ENCODE measurements around the gene RIMS4. TPM values are rescaled to one million over a fixed set of nuclear protein-coding genes. Genes with fewer than 3 reads are reported as not detected.

Gene RIMS4
- not detected for polyA plus RNA-seq (2013)

GRCh38 chr20:44810391-44811149, at the start of gene RIMS4:
TSS of gene RIMS4 (minus strand) at chr20:44810546. CDS start at chr20:44810271, 275 bp downstream.
- ChIA-PET CTCF (no interaction called here), POLR2A (no interaction called here)
- Histone ChIP-seq H3K4me1 (ENCODE audit: control extremely low read depth in 1 of 4, control insufficient read depth in 4 of 4, insufficient read depth in 4 of 4, low read length in 3 of 4) (peaks cover 0 to 10% (median 5%) of the 10 kb centered on the region in 4 experiments), H3K27ac (ENCODE audit: insufficient read depth in 1 of 2, low read depth in 1 of 2, low read length in 2 of 2, poor library complexity in 1 of 2, severe bottlenecking in 2 of 2) (no peak within 1 kb of the TSS), H3K36me3 (ENCODE audit: control insufficient read depth in 4 of 4, insufficient read depth in 4 of 4, low read length in 3 of 4) (no peaks in the 10 kb centered on the region), H3K27me3 (replicated peaks in 2 of 5; ENCODE audit: control insufficient read depth in 4 of 5, insufficient read depth in 5 of 5, low read length in 4 of 5) (peaks cover 4 to 74% (median 36%) of the 10 kb centered on the region in 5 experiments), H3K9me3 (ENCODE audit: control extremely low read depth in 1 of 5, control insufficient read depth in 4 of 5, insufficient read depth in 2 of 5, low read depth in 1 of 5, low read length in 4 of 5) (peaks cover 0 to 16% (median 4%) of the 10 kb centered on the region in 5 experiments), H3K4me3 (ENCODE audit: control insufficient read depth in 1 of 7, extremely low read depth in 1 of 7, insufficient read depth in 4 of 7, low read depth in 2 of 7, low read length in 6 of 7) (peak within 1 kb of the TSS in 5 of 7 experiments; percentile 10 to 42 (median 26))
- WGBS (ENCODE audit: insufficient coverage): 9% methylated on average over 41 of the region's 89 CpGs
- peak in 2 of 3 donors; percentile 13 to 36 for DNase-seq

- Histone ChIP-seq H3K9me3 (ENCODE audit: control extremely low read depth in 1 of 5, control insufficient read depth in 4 of 5, insufficient read depth in 2 of 5, low read depth in 1 of 5, low read length in 4 of 5) (no peaks in the 10 kb centered on the region), H3K4me3 (ENCODE audit: control insufficient read depth in 1 of 7, extremely low read depth in 1 of 7, insufficient read depth in 4 of 7, low read depth in 2 of 7, low read length in 6 of 7) (no peak overlapping the region), H3K36me3 (ENCODE audit: control insufficient read depth in 4 of 4, insufficient read depth in 4 of 4, low read length in 3 of 4) (no peaks in the 10 kb centered on the region), H3K27me3 (replicated peaks in 2 of 5; ENCODE audit: control insufficient read depth in 4 of 5, insufficient read depth in 5 of 5, low read length in 4 of 5) (peaks cover 0 to 3% (median 0%) of the 10 kb centered on the region in 5 experiments), H3K4me1 (ENCODE audit: control extremely low read depth in 1 of 4, control insufficient read depth in 4 of 4, insufficient read depth in 4 of 4, low read length in 3 of 4) (peaks cover 0 to 4% (median 1%) of the 10 kb centered on the region in 4 experiments), H3K27ac (ENCODE audit: insufficient read depth in 1 of 2, low read depth in 1 of 2, low read length in 2 of 2, poor library complexity in 1 of 2, severe bottlenecking in 2 of 2) (no peak overlapping the region)
- DNase-seq: peak in 2 of 3 donors; percentile 26 to 47
- ChIA-PET POLR2A (no interaction called here), CTCF (no interaction called here)
Observed at GRCh38 chr20:44858606-44859360, 48.4 kb upstream of the RIMS4 start.

GRCh38 chr20:44856856-44857448, 46.6 kb upstream of the RIMS4 start:
- H3K9me3 ChIP-seq (ENCODE audit: control extremely low read depth in 1 of 5, control insufficient read depth in 4 of 5, insufficient read depth in 2 of 5, low read depth in 1 of 5, low read length in 4 of 5): no peaks in the 10 kb centered on the region
- no peaks in the 10 kb centered on the region for H3K36me3 ChIP-seq (ENCODE audit: control insufficient read depth in 4 of 4, insufficient read depth in 4 of 4, low read length in 3 of 4)
- 94% methylated on average over 5 of the region's 6 CpGs for WGBS (ENCODE audit: insufficient coverage)
- H3K4me1 ChIP-seq (ENCODE audit: control extremely low read depth in 1 of 4, control insufficient read depth in 4 of 4, insufficient read depth in 4 of 4, low read length in 3 of 4): peaks cover 0 to under 1% (median under 1%) of the 10 kb centered on the region in 4 experiments
- H3K4me3 ChIP-seq (ENCODE audit: control insufficient read depth in 1 of 7, extremely low read depth in 1 of 7, insufficient read depth in 4 of 7, low read depth in 2 of 7, low read length in 6 of 7): no peak overlapping the region
- H3K27ac ChIP-seq (ENCODE audit: insufficient read depth in 1 of 2, low read depth in 1 of 2, low read length in 2 of 2, poor library complexity in 1 of 2, severe bottlenecking in 2 of 2): no peak overlapping the region
- CTCF ChIA-PET: interaction anchor here (0.6 to 1.6 kb wide), 3 partner anchors 10 to 28 kb away, joined by 3 to 6 read pairs (median 3); no protein-coding TSS in a partner anchor
- peak in 1 of 3 donors; percentile 8 for DNase-seq
- H3K27me3 ChIP-seq (replicated peaks in 2 of 5; ENCODE audit: control insufficient read depth in 4 of 5, insufficient read depth in 5 of 5, low read length in 4 of 5): peaks cover 0 to 5% (median 0%) of the 10 kb centered on the region in 5 experiments
- POLR2A ChIA-PET: no interaction called here

GRCh38 chr20:44856442-44856841, 46.1 kb upstream of the RIMS4 start:
- WGBS (ENCODE audit: insufficient coverage): no CpG with 5 or more reads among the region's 2 CpGs
- H3K9me3 ChIP-seq (ENCODE audit: control extremely low read depth in 1 of 5, control insufficient read depth in 4 of 5, insufficient read depth in 2 of 5, low read depth in 1 of 5, low read length in 4 of 5): no peaks in the 10 kb centered on the region
- H3K4me1 ChIP-seq (ENCODE audit: control extremely low read depth in 1 of 4, control insufficient read depth in 4 of 4, insufficient read depth in 4 of 4, low read length in 3 of 4): no peaks in the 10 kb centered on the region
- no peak overlapping the region for H3K27ac ChIP-seq (ENCODE audit: insufficient read depth in 1 of 2, low read depth in 1 of 2, low read length in 2 of 2, poor library complexity in 1 of 2, severe bottlenecking in 2 of 2)
- H3K27me3 ChIP-seq (replicated peaks in 2 of 5; ENCODE audit: control insufficient read depth in 4 of 5, insufficient read depth in 5 of 5, low read length in 4 of 5): peaks cover 0 to 5% (median 0%) of the 10 kb centered on the region in 5 experiments
- no peaks in the 10 kb centered on the region for H3K36me3 ChIP-seq (ENCODE audit: control insufficient read depth in 4 of 4, insufficient read depth in 4 of 4, low read length in 3 of 4)
- no peak for DNase-seq
- no peak overlapping the region for H3K4me3 ChIP-seq (ENCODE audit: control insufficient read depth in 1 of 7, extremely low read depth in 1 of 7, insufficient read depth in 4 of 7, low read depth in 2 of 7, low read length in 6 of 7)
- CTCF ChIA-PET: interaction anchor here (0.6 to 1.6 kb wide), 3 partner anchors 10 to 27 kb away, joined by 3 to 6 read pairs (median 3); no protein-coding TSS in a partner anchor
- POLR2A ChIA-PET: no interaction called here

DNA sequence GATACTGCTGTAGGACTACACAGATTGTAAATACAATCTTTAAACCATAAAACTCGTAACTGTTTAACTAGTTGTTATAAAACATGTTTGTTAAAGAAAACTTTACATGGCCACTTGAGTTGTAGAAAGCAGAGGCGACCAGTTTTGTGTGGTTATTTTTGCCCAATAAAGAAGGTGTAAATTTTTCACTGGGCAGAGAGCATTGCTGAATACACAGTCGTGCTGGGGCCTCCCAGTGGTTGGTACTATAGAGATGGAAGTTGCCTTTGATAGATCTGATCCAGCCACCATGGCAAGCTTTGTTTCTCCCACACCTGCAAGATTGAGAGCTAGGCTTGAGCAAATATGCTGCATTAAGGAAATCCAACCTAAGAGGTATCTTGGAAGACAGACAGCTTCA, 41.2 kb upstream of the RIMS4 start:
- no peaks in the 10 kb centered on the region for H3K36me3 ChIP-seq (ENCODE audit: control insufficient read depth in 4 of 4, insufficient read depth in 4 of 4, low read length in 3 of 4)
- H3K4me3 ChIP-seq (ENCODE audit: control insufficient read depth in 1 of 7, extremely low read depth in 1 of 7, insufficient read depth in 4 of 7, low read depth in 2 of 7, low read length in 6 of 7): no peak overlapping the region
- H3K4me1 ChIP-seq (ENCODE audit: control extremely low read depth in 1 of 4, control insufficient read depth in 4 of 4, insufficient read depth in 4 of 4, low read length in 3 of 4): no peaks in the 10 kb centered on the region
- ChIA-PET POLR2A (no interaction called here), CTCF (no interaction called here)
- no peaks in the 10 kb centered on the region for H3K9me3 ChIP-seq (ENCODE audit: control extremely low read depth in 1 of 5, control insufficient read depth in 4 of 5, insufficient read depth in 2 of 5, low read depth in 1 of 5, low read length in 4 of 5)
- peaks cover 0 to 7% (median 0%) of the 10 kb centered on the region in 5 experiments for H3K27me3 ChIP-seq (replicated peaks in 2 of 5; ENCODE audit: control insufficient read depth in 4 of 5, insufficient read depth in 5 of 5, low read length in 4 of 5)
- 100% methylated on average over 2 of the region's 3 CpGs for WGBS (ENCODE audit: insufficient coverage)
- DNase-seq: no peak
- no peak overlapping the region for H3K27ac ChIP-seq (ENCODE audit: insufficient read depth in 1 of 2, low read depth in 1 of 2, low read length in 2 of 2, poor library complexity in 1 of 2, severe bottlenecking in 2 of 2)

DNA sequence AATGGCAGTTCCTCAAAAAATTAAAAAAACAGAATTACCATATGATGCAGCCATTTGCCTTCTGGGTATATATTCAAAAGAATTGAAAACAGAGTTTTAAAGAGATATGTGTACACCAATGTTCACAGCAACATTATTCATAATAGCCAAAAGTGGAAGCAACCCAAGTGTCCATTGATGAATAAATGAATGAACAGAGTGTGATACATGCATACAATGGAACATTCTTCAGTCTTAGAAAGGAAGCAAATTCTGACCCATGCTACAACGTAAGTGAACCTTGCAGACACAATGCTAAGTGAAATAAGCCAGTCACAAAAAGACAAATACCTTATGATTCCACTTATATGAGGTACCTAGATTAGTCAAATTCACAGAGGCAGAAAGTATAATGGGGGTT, 40.5 kb upstream of the RIMS4 start:
- CTCF ChIA-PET: no interaction called here
- DNase-seq: no peak
- Histone ChIP-seq H3K4me1 (ENCODE audit: control extremely low read depth in 1 of 4, control insufficient read depth in 4 of 4, insufficient read depth in 4 of 4, low read length in 3 of 4) (no peaks in the 10 kb centered on the region), H3K27me3 (replicated peaks in 2 of 5; ENCODE audit: control insufficient read depth in 4 of 5, insufficient read depth in 5 of 5, low read length in 4 of 5) (peaks cover 0 to 7% (median 0%) of the 10 kb centered on the region in 5 experiments), H3K27ac (ENCODE audit: insufficient read depth in 1 of 2, low read depth in 1 of 2, low read length in 2 of 2, poor library complexity in 1 of 2, severe bottlenecking in 2 of 2) (no peak overlapping the region), H3K9me3 (ENCODE audit: control extremely low read depth in 1 of 5, control insufficient read depth in 4 of 5, insufficient read depth in 2 of 5, low read depth in 1 of 5, low read length in 4 of 5) (no peaks in the 10 kb centered on the region), H3K4me3 (ENCODE audit: control insufficient read depth in 1 of 7, extremely low read depth in 1 of 7, insufficient read depth in 4 of 7, low read depth in 2 of 7, low read length in 6 of 7) (no peak overlapping the region), H3K36me3 (ENCODE audit: control insufficient read depth in 4 of 4, insufficient read depth in 4 of 4, low read length in 3 of 4) (no peaks in the 10 kb centered on the region)
- POLR2A ChIA-PET: no interaction called here
- WGBS (ENCODE audit: insufficient coverage): no CpG with 5 or more reads among the region's 1 CpG
